HG02943 (cell line): ENCODE data around the gene LYPLA2.
"Not testable (repeated sequence)": the region's sequence is repeated elsewhere in the genome, so short reads cannot be mapped to it uniquely, and the experiment has no call there.

Experiments
- ATAC-seq: cut with Tn5 transposase; IDR thresholded peaks from one replicate; pipeline ENCODE4 v1.9.1; 2021; ENCODE audit warnings: mild to moderate bottlenecking, low read depth, moderate library complexity; ENCODE audit not compliant: unreplicated experiment

LYPLA2 gene

GRCh38 chr1:23799570-23800399 is 8.8 kb downstream of the LYPLA2 start:
- peak; percentile 10 for ATAC-seq

- ATAC-seq, result peak; percentile 77
Observed at GRCh38 chr1:23800400-23801337, 9.7 kb downstream of the LYPLA2 start, which contains the start of gene GALE. GALE (minus strand) TSS chr1:23800754; CDS start chr1:23799007, 1,747 bp downstream.

- no peak for ATAC-seq
Observed at GRCh38 chr1:23801338-23801748, 10.4 kb downstream of the LYPLA2 start.

GRCh38 chr1:23801876-23802275 is 10.9 kb downstream of the LYPLA2 start:
- ATAC-seq, result no peak

GRCh38 chr1:23802809-23803342 is 11.9 kb downstream of the LYPLA2 start:
- not testable (repeated sequence) for ATAC-seq

- no peak for ATAC-seq
Observed at GRCh38 chr1:23803674-23804073, 12.7 kb downstream of the LYPLA2 start.

GRCh38 chr1:23804183-23804835 is 13.4 kb downstream of the LYPLA2 start:
- no peak for ATAC-seq

GRCh38 chr1:23805025-23805424 is 14.1 kb downstream of the LYPLA2 start:
- ATAC-seq, result no peak

- no peak for ATAC-seq
Observed at GRCh38 chr1:23806280-23806679, 15.3 kb downstream of the LYPLA2 start.

- ATAC-seq, result no peak
Observed at GRCh38 chr1:23807453-23807852, 16.5 kb downstream of the LYPLA2 start.

GRCh38 chr1:23809751-23810171 is 18.8 kb downstream of the LYPLA2 start:
- ATAC-seq, result no peak

- ATAC-seq, result no peak
Observed at GRCh38 chr1:23810818-23811540, 20.0 kb downstream of the LYPLA2 start.

- ATAC-seq, result no peak
Observed at GRCh38 chr1:23814016-23814415, 23.1 kb downstream of the LYPLA2 start.

GRCh38 chr1:23816361-23816760 is 25.4 kb downstream of the LYPLA2 start:
- ATAC-seq, result no peak

- no peak for ATAC-seq
Observed at GRCh38 chr1:23816906-23817305, 26.0 kb downstream of the LYPLA2 start.

GRCh38 chr1:23817633-23818032 is 26.7 kb downstream of the LYPLA2 start:
- no peak for ATAC-seq

GRCh38 chr1:23823767-23824166 is 32.8 kb downstream of the LYPLA2 start:
- no peak for ATAC-seq

GRCh38 chr1:23824711-23825075 is 33.7 kb downstream of the LYPLA2 start:
- ATAC-seq, result no peak

- ATAC-seq, result peak; percentile 69
Observed at GRCh38 chr1:23825076-23825761, 34.3 kb downstream of the LYPLA2 start, which contains the start of gene HMGCL. HMGCL (minus strand) TSS chr1:23825429; CDS start chr1:23825415, 14 bp downstream.
